ENCODE measurements around the gene TRAPPC5. TPM values are rescaled to one million over a fixed set of nuclear protein-coding genes. Genes with fewer than 3 reads are reported as not detected.

The TRAPPC5 gene
- total RNA-seq, 1 donor from 2014 or later, result 108 TPM

DNA sequence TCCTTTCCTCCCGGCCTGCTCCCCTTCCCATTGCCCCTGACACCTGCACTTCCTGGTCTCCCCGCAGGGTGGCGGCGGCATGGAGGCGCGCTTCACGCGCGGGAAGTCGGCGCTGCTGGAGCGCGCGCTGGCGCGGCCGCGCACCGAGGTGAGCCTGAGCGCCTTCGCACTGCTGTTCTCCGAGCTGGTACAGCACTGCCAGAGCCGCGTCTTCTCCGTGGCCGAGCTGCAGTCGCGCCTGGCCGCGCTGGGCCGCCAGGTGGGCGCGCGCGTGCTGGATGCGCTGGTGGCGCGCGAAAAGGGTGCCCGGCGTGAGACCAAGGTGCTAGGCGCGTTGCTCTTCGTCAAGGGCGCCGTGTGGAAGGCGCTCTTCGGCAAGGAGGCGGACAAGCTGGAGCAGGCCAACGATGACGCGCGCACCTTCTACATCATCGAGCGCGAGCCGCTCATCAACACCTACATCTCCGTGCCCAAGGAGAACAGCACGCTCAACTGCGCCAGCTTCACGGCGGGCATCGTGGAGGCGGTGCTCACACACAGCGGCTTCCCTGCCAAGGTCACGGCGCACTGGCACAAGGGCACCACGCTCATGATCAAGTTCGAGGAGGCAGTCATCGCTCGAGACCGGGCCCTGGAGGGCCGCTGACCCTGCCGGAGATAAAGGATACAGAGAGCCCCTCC, 1.7 kb downstream of the TRAPPC5 start:
- peaks cover 6% of the 10 kb centered on the region for H3K27me3 Mint-ChIP-seq (ENCODE audit: unreplicated experiment)
- TF ChIP-seq, protein P1, sequence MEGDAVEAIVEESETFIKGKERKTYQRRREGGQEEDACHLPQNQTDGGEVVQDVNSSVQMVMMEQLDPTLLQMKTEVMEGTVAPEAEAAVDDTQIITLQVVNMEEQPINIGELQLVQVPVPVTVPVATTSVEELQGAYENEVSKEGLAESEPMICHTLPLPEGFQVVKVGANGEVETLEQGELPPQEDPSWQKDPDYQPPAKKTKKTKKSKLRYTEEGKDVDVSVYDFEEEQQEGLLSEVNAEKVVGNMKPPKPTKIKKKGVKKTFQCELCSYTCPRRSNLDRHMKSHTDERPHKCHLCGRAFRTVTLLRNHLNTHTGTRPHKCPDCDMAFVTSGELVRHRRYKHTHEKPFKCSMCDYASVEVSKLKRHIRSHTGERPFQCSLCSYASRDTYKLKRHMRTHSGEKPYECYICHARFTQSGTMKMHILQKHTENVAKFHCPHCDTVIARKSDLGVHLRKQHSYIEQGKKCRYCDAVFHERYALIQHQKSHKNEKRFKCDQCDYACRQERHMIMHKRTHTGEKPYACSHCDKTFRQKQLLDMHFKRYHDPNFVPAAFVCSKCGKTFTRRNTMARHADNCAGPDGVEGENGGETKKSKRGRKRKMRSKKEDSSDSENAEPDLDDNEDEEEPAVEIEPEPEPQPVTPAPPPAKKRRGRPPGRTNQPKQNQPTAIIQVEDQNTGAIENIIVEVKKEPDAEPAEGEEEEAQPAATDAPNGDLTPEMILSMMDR (IDR thresholded peaks at IDR 0.05), result no peak
- H3K4me1 Mint-ChIP-seq (ENCODE audit: unreplicated experiment), result peaks cover 6% of the 10 kb centered on the region
- H3K27ac Mint-ChIP-seq (ENCODE audit: unreplicated experiment), result no peak overlapping the region
- no peaks in the 10 kb centered on the region for H3K9me3 Mint-ChIP-seq (ENCODE audit: unreplicated experiment)
- peaks cover 11% of the 10 kb centered on the region for H3K36me3 Mint-ChIP-seq (ENCODE audit: unreplicated experiment)
- DNase-seq (ENCODE audit: extremely low spot score, unreplicated experiment), result no peak
- peak overlapping the region; percentile 86 for H3K4me3 Mint-ChIP-seq (ENCODE audit: unreplicated experiment)

DNA sequence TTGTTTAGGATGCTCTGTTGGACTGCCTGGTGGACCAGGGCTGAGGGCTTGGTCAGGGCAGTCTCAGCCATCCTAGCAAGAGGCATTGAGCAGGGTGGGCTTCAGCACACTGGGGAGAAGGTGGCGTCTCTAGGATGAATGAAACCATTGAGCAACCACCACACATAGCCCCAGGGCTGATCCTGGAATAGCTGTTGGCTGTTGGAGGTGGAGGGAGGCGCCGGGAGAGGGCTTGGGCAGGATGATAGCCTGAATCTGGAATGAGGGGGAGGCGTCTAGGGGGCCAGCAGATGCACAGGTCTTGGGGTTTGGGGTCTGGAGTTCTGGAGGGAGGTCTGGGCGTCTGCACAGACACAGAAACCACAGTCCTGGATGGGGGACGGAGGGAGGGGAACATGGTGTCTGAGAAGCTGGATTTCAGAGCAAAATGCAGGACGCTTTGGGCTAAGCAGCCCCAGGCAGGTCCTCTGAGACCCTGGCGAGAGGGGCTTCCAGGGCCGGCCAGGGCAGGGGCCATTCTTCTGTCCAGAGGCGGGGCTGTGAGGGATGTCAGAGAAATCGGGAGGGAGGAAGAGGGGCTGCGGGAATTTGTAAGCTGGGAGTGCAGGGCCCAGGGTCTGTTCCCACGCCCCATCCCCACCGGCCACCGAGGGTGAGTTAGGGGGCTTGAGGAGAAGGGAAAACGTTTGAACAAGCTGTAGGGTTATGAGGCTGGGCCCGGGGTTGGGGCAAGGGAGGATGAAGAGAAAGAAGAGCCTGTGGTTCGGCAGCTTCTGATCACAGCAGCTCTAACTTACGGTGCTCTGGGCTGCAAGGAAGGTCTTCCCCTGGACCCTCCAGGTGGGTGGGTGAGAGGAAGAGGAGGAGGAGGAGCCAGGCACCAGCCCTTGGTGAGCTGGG, 5.2 kb downstream of the TRAPPC5 start:
- Mint-ChIP-seq H3K27ac (ENCODE audit: unreplicated experiment) (no peak overlapping the region), H3K9me3 (ENCODE audit: unreplicated experiment) (no peaks in the 10 kb centered on the region), H3K36me3 (ENCODE audit: unreplicated experiment) (peaks cover 11% of the 10 kb centered on the region), H3K4me3 (ENCODE audit: unreplicated experiment) (no peak overlapping the region), H3K4me1 (ENCODE audit: unreplicated experiment) (peaks cover 4% of the 10 kb centered on the region), H3K27me3 (ENCODE audit: unreplicated experiment) (no peaks in the 10 kb centered on the region)
- no peak for DNase-seq (ENCODE audit: extremely low spot score, unreplicated experiment)
- TF ChIP-seq, protein P1 (IDR thresholded peaks at IDR 0.05), result no peak

DNA sequence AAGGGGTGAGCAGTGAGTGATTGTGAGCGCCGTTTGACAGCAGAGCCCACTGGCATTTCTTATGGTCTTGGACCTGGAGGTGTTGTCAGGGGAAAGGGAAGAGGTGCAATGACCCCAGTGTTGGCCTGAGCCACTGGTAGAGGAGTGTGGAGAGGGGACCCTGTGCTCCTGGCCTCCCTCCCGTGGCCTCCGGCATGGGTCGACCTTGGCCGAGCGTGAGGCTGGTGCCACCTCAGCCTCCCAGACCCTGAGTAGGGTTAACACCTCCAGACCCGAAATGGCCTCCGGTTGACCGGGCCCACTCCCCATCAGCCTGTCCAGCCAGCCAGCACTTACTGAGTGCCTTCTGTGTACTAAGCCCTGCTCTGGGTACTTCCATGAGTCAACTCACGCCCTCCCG, 6.5 kb downstream of the TRAPPC5 start:
- DNase-seq (ENCODE audit: extremely low spot score, unreplicated experiment), result no peak
- Mint-ChIP-seq H3K4me3 (ENCODE audit: unreplicated experiment) (no peak overlapping the region), H3K27ac (ENCODE audit: unreplicated experiment) (no peak overlapping the region), H3K27me3 (ENCODE audit: unreplicated experiment) (no peaks in the 10 kb centered on the region), H3K9me3 (ENCODE audit: unreplicated experiment) (no peaks in the 10 kb centered on the region), H3K36me3 (ENCODE audit: unreplicated experiment) (peaks cover 11% of the 10 kb centered on the region), H3K4me1 (ENCODE audit: unreplicated experiment) (no peaks in the 10 kb centered on the region)
- TF ChIP-seq, protein P1 (IDR thresholded peaks at IDR 0.05), result no peak

DNA sequence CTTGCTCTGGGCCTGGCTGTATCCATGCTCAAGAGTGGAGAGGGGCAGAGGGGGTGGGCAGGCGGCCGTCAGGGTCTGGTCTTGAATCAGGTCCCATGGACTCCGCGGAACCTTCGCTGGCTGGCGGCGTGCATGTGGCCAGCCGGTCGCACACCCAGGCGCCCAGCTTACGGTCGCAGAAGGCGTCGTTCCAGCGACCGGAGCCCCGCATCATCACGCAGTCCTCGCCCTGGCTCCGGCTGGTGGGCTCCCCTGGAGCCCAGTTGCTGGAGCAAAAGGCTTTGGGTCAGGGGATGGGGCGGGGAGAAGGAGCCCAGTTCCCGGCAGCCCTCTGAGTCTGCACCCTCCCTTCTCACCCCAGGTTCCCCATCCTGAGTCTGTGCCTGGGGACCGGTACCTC, 8.5 kb downstream of the TRAPPC5 start:
- Mint-ChIP-seq H3K27me3 (ENCODE audit: unreplicated experiment) (no peaks in the 10 kb centered on the region), H3K4me1 (ENCODE audit: unreplicated experiment) (no peaks in the 10 kb centered on the region), H3K4me3 (ENCODE audit: unreplicated experiment) (no peak overlapping the region), H3K36me3 (ENCODE audit: unreplicated experiment) (peaks cover 3% of the 10 kb centered on the region), H3K9me3 (ENCODE audit: unreplicated experiment) (no peaks in the 10 kb centered on the region), H3K27ac (ENCODE audit: unreplicated experiment) (no peak overlapping the region)
- no peak for DNase-seq (ENCODE audit: extremely low spot score, unreplicated experiment)
- TF ChIP-seq, protein P1 (IDR thresholded peaks at IDR 0.05), result no peak

DNA sequence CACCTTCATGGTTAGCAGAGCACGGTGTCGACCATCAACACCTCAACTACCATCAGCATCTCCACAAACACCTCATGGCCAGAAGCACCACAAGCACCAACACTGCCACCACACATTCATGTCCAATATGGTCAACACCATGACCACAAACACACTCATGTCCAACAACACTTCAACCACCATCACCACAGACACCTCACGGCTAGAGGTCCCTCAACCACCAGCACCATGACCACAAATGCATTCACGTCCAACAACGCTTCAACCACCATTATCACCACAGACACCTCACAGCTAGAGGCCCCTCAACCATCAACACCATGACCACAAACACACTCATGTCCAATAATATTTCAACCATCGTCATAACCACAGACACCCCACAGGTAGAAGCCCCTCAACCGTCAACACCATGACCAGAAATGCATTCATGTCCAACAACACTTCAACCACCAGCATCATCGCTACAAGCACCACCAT, 10.2 kb downstream of the TRAPPC5 start:
- Mint-ChIP-seq H3K27me3 (ENCODE audit: unreplicated experiment) (no peaks in the 10 kb centered on the region), H3K9me3 (ENCODE audit: unreplicated experiment) (no peaks in the 10 kb centered on the region), H3K4me1 (ENCODE audit: unreplicated experiment) (no peaks in the 10 kb centered on the region), H3K36me3 (ENCODE audit: unreplicated experiment) (no peaks in the 10 kb centered on the region), H3K4me3 (ENCODE audit: unreplicated experiment) (no peak overlapping the region), H3K27ac (ENCODE audit: unreplicated experiment) (no peak overlapping the region)
- DNase-seq (ENCODE audit: extremely low spot score, unreplicated experiment), result no peak
- TF ChIP-seq, protein P1 (IDR thresholded peaks at IDR 0.05), result no peak

All from osteocyte (in vitro differentiated cells).